Lower lobe of right lung (tissue), 2 donors: Measurements from ENCODE around the gene MCM3AP. TPM values are rescaled to one million over a fixed set of nuclear protein-coding genes. Genes with fewer than 3 reads are reported as not detected.

Source experiments
- ATAC-seq, 2 donors: fragments of 200-7000 bp; cut with Tn5 transposase; one replicate each; pipeline ENCODE4 v1.9.1; 2020 to 2022; ENCODE audit warnings: mild to moderate bottlenecking in 2 of 2, moderate library complexity in 2 of 2
- DNase-seq: peaks from one replicate; pipeline ENCODE4 v3.0.0-alpha.2; 2020
- H3K27ac ChIP-seq: fragments of 200-600 bp; one replicate; pipeline ENCODE4 v1.8.0; 2022
- H3K27me3 ChIP-seq: fragments of 200-600 bp; one replicate; pipeline ENCODE4 v1.8.0; 2022; ENCODE audit warnings: low read depth
- H3K36me3 ChIP-seq: fragments of 200-600 bp; one replicate; pipeline ENCODE4 v1.8.0; 2022; ENCODE audit warnings: mild to moderate bottlenecking
- H3K4me1 ChIP-seq: fragments of 200-600 bp; one replicate; pipeline ENCODE4 v1.8.0; 2022
- H3K4me3 ChIP-seq: fragments of 200-600 bp; one replicate; pipeline ENCODE4 v1.8.0; 2022; ENCODE audit warnings: mild to moderate bottlenecking
- H3K9me3 ChIP-seq: fragments of 200-600 bp; one replicate; pipeline ENCODE4 v1.8.0; 2022
- CTCF ChIP-seq: fragments of 200-600 bp; IDR thresholded peaks from one replicate; pipeline ENCODE4 v1.8.0; 2022; ENCODE audit warnings: antibody characterized with exemption, mild to moderate bottlenecking
- intact Hi-C: fragments of 100-400 bp; cut with DNase I; formaldehyde crosslinking; loops from one replicate; pipeline ENCODE4 v1.11.0; 2022
- total RNA-seq: library from RNA; stranded (reverse); fragmentation: NEBNext Ultra II Directional; extraction: Animal tissue kit (Norgen Biotek cat#: 25700); gene quantifications from one replicate; pipeline ENCODE4 v1.2.1, GENCODE V29; 2021
- donor health status: DM: no; HTN: yes; CAD: no; lungs with severe emphysema.

The MCM3AP gene
- total RNA-seq, 1 donor from 2014 or later: 96.2 TPM

- Histone ChIP-seq H3K36me3 (peaks cover 69% of the 10 kb centered on the region), H3K4me3 (no peak overlapping the region), H3K27me3 (no peaks in the 10 kb centered on the region), H3K4me1 (peaks cover 7% of the 10 kb centered on the region), H3K27ac (no peak overlapping the region), H3K9me3 (no peaks in the 10 kb centered on the region)
- ATAC-seq: no peak
- no peak for TF ChIP-seq CTCF
- intact Hi-C loops: no loop called here
- DNase-seq: no peak
Observed at GRCh38 chr21:46191686-46192575, 93.5 kb downstream of the MCM3AP start.

- Histone ChIP-seq H3K4me1 (peaks cover 7% of the 10 kb centered on the region), H3K9me3 (no peaks in the 10 kb centered on the region), H3K36me3 (peaks cover 63% of the 10 kb centered on the region), H3K4me3 (no peak overlapping the region), H3K27ac (no peak overlapping the region), H3K27me3 (no peaks in the 10 kb centered on the region)
- DNase-seq: no peak
- ATAC-seq: peak in 1 of 2 donors; percentile 4
- TF ChIP-seq CTCF: no peak
- intact Hi-C loops: no loop called here
Observed at GRCh38 chr21:46191257-46191685, 94.1 kb downstream of the MCM3AP start.

GRCh38 chr21:46190491-46191131, 94.8 kb downstream of the MCM3AP start:
- H3K4me1 ChIP-seq: peaks cover 7% of the 10 kb centered on the region
- H3K27ac ChIP-seq: no peak overlapping the region
- DNase-seq: no peak
- no peak for TF ChIP-seq CTCF
- no peak overlapping the region for H3K4me3 ChIP-seq
- H3K27me3 ChIP-seq: no peaks in the 10 kb centered on the region
- ATAC-seq: no peak
- peaks cover 56% of the 10 kb centered on the region for H3K36me3 ChIP-seq
- H3K9me3 ChIP-seq: no peaks in the 10 kb centered on the region
- intact Hi-C loops: no loop called here

- DNase-seq (no peak), ATAC-seq (no peak)
- TF ChIP-seq CTCF: no peak
- Histone ChIP-seq H3K4me1 (peaks cover 7% of the 10 kb centered on the region), H3K36me3 (peaks cover 50% of the 10 kb centered on the region), H3K4me3 (no peak overlapping the region), H3K9me3 (no peaks in the 10 kb centered on the region), H3K27me3 (no peaks in the 10 kb centered on the region), H3K27ac (peak overlapping the region; percentile 83)
- intact Hi-C loops: no loop called here
Observed at GRCh38 chr21:46189959-46190490, 95.4 kb downstream of the MCM3AP start.

- peak overlapping the region; percentile 83 for H3K27ac ChIP-seq
- intact Hi-C loops: no loop called here
- DNase-seq (no peak), ATAC-seq (no peak)
- peaks cover 44% of the 10 kb centered on the region for H3K36me3 ChIP-seq
- peaks cover 7% of the 10 kb centered on the region for H3K4me1 ChIP-seq
- no peaks in the 10 kb centered on the region for H3K27me3 ChIP-seq
- no peak overlapping the region for H3K4me3 ChIP-seq
- no peaks in the 10 kb centered on the region for H3K9me3 ChIP-seq
- no peak for TF ChIP-seq CTCF
Observed at GRCh38 chr21:46189213-46189958, 96.0 kb downstream of the MCM3AP start.
